Effector memory CD8-positive, alpha-beta T cell (primary cell): ENCODE measurements around the gene RPS16.

ENCODE experiments used
- ATAC-seq: fragments of 150-1000 bp; cut with Tn5 transposase; replicated peaks from 2 replicates; pipeline ENCODE4 v1.10.0; 2021; ENCODE audit warnings: mild to moderate bottlenecking, moderate library complexity
- DNase-seq, 3 experiments: peaks; one replicate each; pipeline ENCODE4 v3.0.0; 2021
- H3K27ac Mint-ChIP-seq, 2 donors: one replicate each; pipeline ENCODE4 v1.8.0; 2022; ENCODE audit warnings: mild to moderate bottlenecking in 2 of 2, mixed read lengths in 2 of 2, moderate library complexity in 2 of 2
- H3K27me3 Mint-ChIP-seq, 2 donors: one replicate each; pipeline ENCODE4 v1.8.0; 2022; ENCODE audit warnings: mixed read lengths in 2 of 2
- H3K36me3 Mint-ChIP-seq: one replicate; pipeline ENCODE4 v1.8.0; 2022; ENCODE audit warnings: mild to moderate bottlenecking, moderate library complexity, mixed read lengths; ENCODE audit not compliant: insufficient read depth
- H3K4me1 Mint-ChIP-seq, 2 donors: one replicate each; pipeline ENCODE4 v1.8.0; 2022; ENCODE audit warnings: low read depth in 2 of 2, mixed read lengths in 2 of 2
- H3K4me3 Mint-ChIP-seq, 2 donors: one replicate each; pipeline ENCODE4 v1.8.0; 2022; ENCODE audit warnings: mild to moderate bottlenecking in 2 of 2, mixed read lengths in 2 of 2, moderate library complexity in 2 of 2
- H3K9me3 Mint-ChIP-seq, 2 donors: one replicate each; pipeline ENCODE4 v1.8.0; 2022; ENCODE audit warnings: mixed read lengths in 2 of 2

RPS16 gene

GRCh38 chr19:39389631-39390414, 45.9 kb downstream of the RPS16 start:
- Mint-ChIP-seq H3K9me3 (no peaks in the 10 kb centered on the region), H3K4me1 (peaks cover 23 to 30% of the 10 kb centered on the region in 2 donors), H3K27ac (peak overlapping the region; percentile 95 to 97), H3K4me3 (peak overlapping the region; percentile 98), H3K36me3 (peaks cover 89% of the 10 kb centered on the region), H3K27me3 (no peaks in the 10 kb centered on the region)
- ATAC-seq (no peak), DNase-seq (no peak)

- Mint-ChIP-seq H3K9me3 (no peaks in the 10 kb centered on the region), H3K36me3 (peaks cover 86% of the 10 kb centered on the region), H3K4me3 (no peak overlapping the region), H3K4me1 (peaks cover 20 to 30% of the 10 kb centered on the region in 2 donors), H3K27ac (peak overlapping the region in 1 of 2 donors; percentile 95), H3K27me3 (no peaks in the 10 kb centered on the region)
- ATAC-seq: no peak
- no peak for DNase-seq
These were observed 47.1 kb downstream of the RPS16 start for GRCh38 chr19:39388657-39389056.

GRCh38 chr19:39386557-39386956, 49.2 kb downstream of the RPS16 start:
- ATAC-seq: no peak
- H3K9me3 Mint-ChIP-seq: no peaks in the 10 kb centered on the region
- H3K4me3 Mint-ChIP-seq: no peak overlapping the region
- peak overlapping the region in 1 of 2 donors; percentile 90 for H3K27ac Mint-ChIP-seq
- no peaks in the 10 kb centered on the region for H3K27me3 Mint-ChIP-seq
- peaks cover 13 to 26% of the 10 kb centered on the region in 2 donors for H3K4me1 Mint-ChIP-seq
- peaks cover 84% of the 10 kb centered on the region for H3K36me3 Mint-ChIP-seq
- DNase-seq: no peak

GRCh38 chr19:39385629-39386411, 49.9 kb downstream of the RPS16 start:
- Mint-ChIP-seq H3K9me3 (no peaks in the 10 kb centered on the region), H3K27ac (peak overlapping the region; percentile 83 to 90), H3K4me3 (no peak overlapping the region), H3K36me3 (peaks cover 81% of the 10 kb centered on the region), H3K4me1 (peaks cover 10 to 22% of the 10 kb centered on the region in 2 donors), H3K27me3 (no peaks in the 10 kb centered on the region)
- DNase-seq (no peak), ATAC-seq (no peak)

DNA sequence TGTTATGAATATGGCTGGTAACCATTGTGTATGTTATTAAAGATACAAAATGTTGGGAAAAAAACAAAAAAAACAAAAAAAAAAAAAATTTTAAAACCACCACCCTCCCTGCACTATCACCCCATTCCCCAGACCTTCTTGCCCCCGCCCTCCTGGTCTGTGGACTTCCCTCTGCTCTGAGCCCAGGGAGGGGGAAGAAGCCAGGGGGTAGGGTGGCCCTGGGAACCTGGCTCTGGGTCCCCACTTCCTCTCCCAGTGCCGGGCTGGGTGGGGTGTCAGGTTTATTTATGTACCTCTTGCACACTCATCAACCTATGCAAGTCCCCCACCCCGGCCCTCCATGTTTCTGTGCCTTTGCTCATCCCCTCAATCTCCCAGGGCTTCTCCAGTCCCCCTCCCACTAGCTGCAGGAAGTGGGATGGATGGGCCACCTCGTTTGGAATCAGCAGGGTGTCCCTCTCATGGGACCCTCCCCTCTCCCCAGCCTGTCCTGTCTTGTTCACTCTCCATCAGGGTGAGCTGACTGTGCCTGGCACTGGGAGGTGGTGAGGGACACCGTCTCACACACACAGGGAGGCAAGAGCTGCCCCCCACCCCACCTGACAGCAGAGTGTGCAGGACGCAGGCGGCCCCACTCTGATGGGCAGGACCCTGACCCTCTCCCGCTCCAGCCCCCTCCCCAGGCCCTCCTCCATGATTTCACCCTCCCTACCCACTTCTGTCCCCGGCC, 50.7 kb downstream of the RPS16 start:
- no peaks in the 10 kb centered on the region for H3K27me3 Mint-ChIP-seq
- peaks cover 6 to 17% of the 10 kb centered on the region in 2 donors for H3K4me1 Mint-ChIP-seq
- no peak for DNase-seq
- ATAC-seq: no peak
- H3K27ac Mint-ChIP-seq: peak overlapping the region; percentile 83 to 90
- H3K4me3 Mint-ChIP-seq: peak overlapping the region in 1 of 2 donors; percentile 48
- peaks cover 74% of the 10 kb centered on the region for H3K36me3 Mint-ChIP-seq
- no peaks in the 10 kb centered on the region for H3K9me3 Mint-ChIP-seq
